K562 (cell line): ENCODE measurements around the gene MPPED2. TPM values are rescaled to one million over a fixed set of nuclear protein-coding genes. Genes with fewer than 3 reads are reported as not detected.

ENCODE experiments used
- ATAC-seq: fragments of 200-7000 bp; cut with Tn5 transposase; 3 replicates; pipeline ENCODE4 v1.9.1; 2020; ENCODE audit warnings: moderate library complexity
- BruUV-seq: library from RNA; stranded (reverse); fragments of 400-500 nt; replicated peaks from 2 replicates; lab custom pipeline; 2021; lab: Mats Ljungman, UMichigan
- CTCF ChIA-PET: fragments of 300-600 bp; formaldehyde crosslinking; extraction: SDS; loops from one replicate; lab custom pipeline; 2021; ENCODE audit warnings: low intra/inter-chr PET ratio; lab: Yijun Ruan, JAX
- POLR2A ChIA-PET: fragments of 300-600, 350-650 bp; sonication (Branson Sonifier 250); formaldehyde crosslinking; extraction: SDS; loops from one replicate; lab custom pipeline; 2021; ENCODE audit warnings: antibody characterized with exemption, inconsistent platforms; lab: Yijun Ruan, JAX
- DNase-seq, 4 experiments: peaks; one replicate each; pipeline versions ENCODE4 v3.0.0 to v3.0.0-alpha.2; 2011 to 2018; ENCODE audit warnings: low spot score in 3 of 4, mixed read lengths in 3 of 4; ENCODE audit errors: extremely low read depth in 1 of 4
- FAIRE-seq: peaks from 2 replicates; lab custom pipeline; 2011; peaks lifted over from hg19 to GRCh38; lab: Jason Lieb, UNC
- H2AFZ ChIP-seq: 2 replicates; pipeline ENCODE4 v1.6.0; 2011; ENCODE audit warnings: low read depth, low read length, control low read depth, inconsistent platforms
- H3K27ac ChIP-seq: fragments of 200-600 bp; 3 replicates; pipeline ENCODE4 v1.8.0; 2011; ENCODE audit warnings: low read depth, mild to moderate bottlenecking, control low read depth, inconsistent platforms, low read length, moderate library complexity, mixed read lengths; ENCODE audit errors: extremely low read depth
- H3K27me3 ChIP-seq, 2 experiments: fragments of 300-600 bp in 1 of 2; 2 replicates in 1 of 2; 3 replicates in 1 of 2; pipeline versions ENCODE4 v1.6.0 to v1.8.0; 2011; ENCODE audit warnings: inconsistent platforms in 2 of 2, low read length in 2 of 2, mild to moderate bottlenecking in 1 of 2, mixed read lengths in 1 of 2, moderate library complexity in 1 of 2; ENCODE audit not compliant: control insufficient read depth in 2 of 2, insufficient read depth in 2 of 2
- H3K36me3 ChIP-seq: fragments of 300-600 bp; 3 replicates; pipeline ENCODE4 v1.8.0; 2011; ENCODE audit warnings: mild to moderate bottlenecking, low read length, inconsistent platforms; ENCODE audit not compliant: control insufficient read depth, insufficient read depth
- H3K4me1 ChIP-seq, 2 experiments: fragments of 200-600 bp in 1 of 2; replicated peaks in 1 of 2; 2 replicates in 1 of 2; 3 replicates in 1 of 2; pipeline versions ENCODE4 v1.5.1 to v1.8.0; 2011; ENCODE audit warnings: inconsistent platforms in 2 of 2, low read length in 2 of 2, mild to moderate bottlenecking in 1 of 2, mixed read lengths in 1 of 2, moderate library complexity in 1 of 2; ENCODE audit not compliant: control insufficient read depth in 2 of 2, insufficient read depth in 2 of 2
- H3K4me2 ChIP-seq: 2 replicates; pipeline ENCODE4 v1.6.1; 2011; ENCODE audit warnings: low read length, control low read depth, inconsistent platforms, mixed read lengths; ENCODE audit not compliant: insufficient read depth
- H3K4me3 ChIP-seq: fragments of 200-600 bp; sonication (generic), shearing (Covaris generic); 2 replicates; pipeline ENCODE4 v1.5.1; 2016; ENCODE audit warnings: control low read depth, inconsistent platforms
- H3K79me2 ChIP-seq: fragments of 200-600 bp; 3 replicates; pipeline ENCODE4 v1.8.0; 2011; ENCODE audit warnings: low read length, inconsistent platforms; ENCODE audit not compliant: control insufficient read depth, insufficient read depth
- H3K9ac ChIP-seq, 2 experiments: 2 replicates each; pipeline versions ENCODE4 v1.6.0 to v1.6.1; 2011; ENCODE audit warnings: low read depth in 2 of 2, low read length in 2 of 2, control low read depth in 1 of 2, inconsistent platforms in 1 of 2, mild to moderate bottlenecking in 1 of 2, mixed read lengths in 1 of 2; ENCODE audit not compliant: insufficient read depth in 1 of 2
- H3K9me1 ChIP-seq: one replicate; pipeline ENCODE4 v1.6.0; 2011; ENCODE audit warnings: inconsistent platforms, mild to moderate bottlenecking, low read length, moderate library complexity; ENCODE audit not compliant: control insufficient read depth, insufficient read depth
- H3K9me3 ChIP-seq: replicated peaks from 2 replicates; pipeline ENCODE4 v1.5.1; 2011; ENCODE audit warnings: low read depth, low read length, inconsistent platforms; ENCODE audit not compliant: control insufficient read depth, insufficient read depth
- H4K20me1 ChIP-seq: replicated peaks from 2 replicates; pipeline ENCODE4 v1.6.1; 2011; ENCODE audit warnings: low read length, inconsistent platforms, mixed read lengths; ENCODE audit not compliant: control insufficient read depth, insufficient read depth
- ILK ChIP-seq: fragments of 450-650 bp; IDR thresholded peaks from 2 replicates; pipeline ENCODE4 v1.6.1; 2016; ENCODE audit warnings: missing genetic modification characterization, low read depth, mild to moderate bottlenecking, missing compliant biosample characterization, moderate library complexity, borderline replicate concordance
- KLF1 ChIP-seq: fragments of 450-650 bp; IDR thresholded peaks from 2 replicates; pipeline ENCODE4 v1.6.1; 2016; ENCODE audit warnings: missing genetic modification characterization, missing compliant biosample characterization
- PTRF ChIP-seq: fragments of 450-650 bp; IDR thresholded peaks from 2 replicates; pipeline ENCODE4 v1.6.1; 2016; ENCODE audit warnings: mild to moderate bottlenecking, missing genetic modification characterization, missing compliant biosample characterization
- RCOR1 ChIP-seq, 2 experiments: IDR thresholded peaks; 2 replicates each; pipeline ENCODE4 v1.6.1; 2012; ENCODE audit warnings: low read depth in 2 of 2, low read length in 2 of 2, borderline replicate concordance in 1 of 2, improper control_type of control experiment in 1 of 2
- WGBS: fragments of 100-300 bp; shearing (Covaris generic); methylation state at CpG from one replicate; pipeline ENCODE4 v1.1.6; 2016; ENCODE audit warnings: low coverage, mixed read lengths; ENCODE audit not compliant: insufficient coverage; ENCODE audit errors: missing lambda C conversion rate; 5-methylcytosine and 5-hydroxymethylcytosine counted together
- in situ Hi-C: fragments of 300-500 bp; cut with MboI; formaldehyde crosslinking; loops from 4 replicates; pipeline ENCODE4 v1.15.0; 2018; ENCODE audit warnings: inconsistent platforms, mixed read lengths
- intact Hi-C: fragments of 100-400 bp; cut with micrococcal nuclease; formaldehyde crosslinking; loops from 2 replicates; pipeline ENCODE4 v1.14.2; 2022
- polyA plus RNA-seq, 8 experiments: library from polyadenylated mRNA; depleted of rRNA in 4 of 8; stranded (reverse) in 5 of 8; unstranded in 3 of 8; fragments of >200 nt; fragmentation: Nextera tagmentation in 2 of 8; fragmentation: Illumina TruSeq in 1 of 8; extraction: Ambion mirVana in 2 of 8; extraction: Trizol in 1 of 8; gene quantifications; 2 replicates each; pipeline versions ENCODE4 v1.2.1 to v1.2.3, GENCODE V29; 2011 to 2014; ENCODE audit warnings: inconsistent platforms in 1 of 8, missing spikeins in 1 of 8
- total RNA-seq, 7 experiments: library from RNA; depleted of rRNA in 6 of 7; stranded (reverse); fragments of >200 nt in 6 of 7; fragmentation: Illumina TruSeq in 2 of 7; extraction: Trizol in 2 of 7; gene quantifications; 2 replicates each; pipeline versions ENCODE4 v1.2.1 to v1.2.3, GENCODE V29; 2011 to 2021; ENCODE audit warnings: low replicate concordance in 1 of 7
- TF ChIP-seq, protein P1 (sequence below): fragments of 450-650 bp; IDR thresholded peaks from 2 replicates; pipeline ENCODE4 v1.6.1; 2018; ENCODE audit not compliant: partially characterized antibody

MPPED2 gene
- total and polyA plus RNA-seq, 9 of the 15 experiments (the other 6 are each of a cell fraction or from before 2014, with no cell fraction given) = not detected

DNA sequence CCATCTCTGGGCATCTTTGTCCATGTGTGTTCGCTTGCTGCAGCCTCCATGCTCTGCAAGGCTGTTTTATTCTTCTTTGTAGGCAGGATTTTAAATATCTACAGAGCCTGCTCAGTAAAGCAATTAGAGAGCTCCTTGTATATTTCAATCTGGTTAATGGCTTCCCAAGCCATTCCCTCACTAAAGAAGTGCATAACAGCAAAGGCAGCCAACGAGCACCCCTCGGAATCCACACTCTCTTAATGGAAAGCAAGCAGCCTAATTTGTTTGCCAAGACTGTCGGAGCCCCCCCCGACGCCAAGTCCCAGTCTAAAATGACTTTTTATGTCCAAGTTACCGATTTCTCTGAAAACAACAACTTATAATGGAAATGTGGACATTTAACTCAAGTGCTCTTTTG lies 139.6 kb downstream of the MPPED2 start:
- H3K79me2 ChIP-seq = no peaks in the 10 kb centered on the region
- TF ChIP-seq PTRF (tag) = no peak
- TF ChIP-seq RCOR1 (IDR thresholded peaks at IDR 0.05; ENCODE audit: borderline replicate concordance in 1 of 2, low read depth in 2 of 2, low read length in 2 of 2) = no peak
- no peak for TF ChIP-seq KLF1 (tag)
- no peak for TF ChIP-seq ILK (tag)
- TF ChIP-seq, protein P1, sequence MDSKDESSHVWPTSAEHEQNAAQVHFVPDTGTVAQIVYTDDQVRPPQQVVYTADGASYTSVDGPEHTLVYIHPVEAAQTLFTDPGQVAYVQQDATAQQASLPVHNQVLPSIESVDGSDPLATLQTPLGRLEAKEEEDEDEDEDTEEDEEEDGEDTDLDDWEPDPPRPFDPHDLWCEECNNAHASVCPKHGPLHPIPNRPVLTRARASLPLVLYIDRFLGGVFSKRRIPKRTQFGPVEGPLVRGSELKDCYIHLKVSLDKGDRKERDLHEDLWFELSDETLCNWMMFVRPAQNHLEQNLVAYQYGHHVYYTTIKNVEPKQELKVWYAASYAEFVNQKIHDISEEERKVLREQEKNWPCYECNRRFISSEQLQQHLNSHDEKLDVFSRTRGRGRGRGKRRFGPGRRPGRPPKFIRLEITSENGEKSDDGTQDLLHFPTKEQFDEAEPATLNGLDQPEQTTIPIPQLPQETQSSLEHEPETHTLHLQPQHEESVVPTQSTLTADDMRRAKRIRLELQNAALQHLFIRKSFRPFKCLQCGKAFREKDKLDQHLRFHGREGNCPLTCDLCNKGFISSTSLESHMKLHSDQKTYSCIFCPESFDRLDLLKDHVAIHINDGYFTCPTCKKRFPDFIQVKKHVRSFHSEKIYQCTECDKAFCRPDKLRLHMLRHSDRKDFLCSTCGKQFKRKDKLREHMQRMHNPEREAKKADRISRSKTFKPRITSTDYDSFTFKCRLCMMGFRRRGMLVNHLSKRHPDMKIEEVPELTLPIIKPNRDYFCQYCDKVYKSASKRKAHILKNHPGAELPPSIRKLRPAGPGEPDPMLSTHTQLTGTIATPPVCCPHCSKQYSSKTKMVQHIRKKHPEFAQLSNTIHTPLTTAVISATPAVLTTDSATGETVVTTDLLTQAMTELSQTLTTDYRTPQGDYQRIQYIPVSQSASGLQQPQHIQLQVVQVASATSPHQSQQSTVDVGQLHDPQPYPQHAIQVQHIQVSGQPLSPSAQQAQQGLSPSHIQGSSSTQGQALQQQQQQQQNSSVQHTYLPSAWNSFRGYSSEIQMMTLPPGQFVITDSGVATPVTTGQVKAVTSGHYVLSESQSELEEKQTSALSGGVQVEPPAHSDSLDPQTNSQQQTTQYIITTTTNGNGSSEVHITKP = no peak
- H2AFZ ChIP-seq = no peak overlapping the region
- 1% methylated on average over 7 of the region's 7 CpGs for WGBS
- no peak for ATAC-seq
- no peak overlapping the region for H3K4me2 ChIP-seq
- ChIA-PET POLR2A (no interaction called here), CTCF (no interaction called here)
- H3K4me3 ChIP-seq = no peak overlapping the region
- H3K27me3 ChIP-seq = peaks cover 0 to 4% of the 10 kb centered on the region in 2 experiments; a peak in 3 of 5 replicates
- in situ Hi-C loops = no loop called here
- no peak overlapping the region for H3K27ac ChIP-seq
- no peaks in the 10 kb centered on the region for H3K36me3 ChIP-seq
- no peaks in the 10 kb centered on the region for H3K4me1 ChIP-seq
- FAIRE-seq = no peak
- no peaks in the 10 kb centered on the region for H4K20me1 ChIP-seq
- intact Hi-C loops = no loop called here
- H3K9me1 ChIP-seq = no peaks in the 10 kb centered on the region
- no peak overlapping the region for H3K9ac ChIP-seq
- DNase-seq = no peak
- H3K9me3 ChIP-seq = no peaks in the 10 kb centered on the region
- BruUV-seq = no TSS peak
